ENCODE measurements around the gene THYN1.

THYN1 gene

DNA sequence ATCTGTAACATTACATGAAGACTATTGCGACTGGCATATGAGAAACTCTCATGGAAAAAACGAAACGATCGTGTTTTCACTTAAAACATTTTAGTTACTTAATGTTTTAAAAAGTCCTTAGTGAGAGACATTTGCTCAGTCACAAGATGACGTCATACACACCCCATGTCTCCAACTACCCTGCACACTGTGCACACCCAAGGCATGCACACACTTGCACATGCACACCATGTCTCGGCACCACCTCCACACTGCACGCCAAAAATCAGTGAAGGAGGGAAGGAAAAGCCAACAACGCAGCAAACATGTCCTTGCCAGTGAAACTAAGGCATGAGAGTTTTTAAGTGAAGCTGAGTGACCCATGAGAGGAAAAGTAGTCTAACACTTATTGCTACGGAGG is 47.4 kb downstream of the THYN1 start:
- Histone ChIP-seq H2AFZ (ENCODE audit: low read depth, low read length) (no peak overlapping the region), H3K9ac (ENCODE audit: low read length) (no peak overlapping the region), H3K36me3 (replicated peaks; ENCODE audit: low read depth, low read length) (peaks cover 72% of the 10 kb centered on the region), H3K4me3 (ENCODE audit: low read length) (no peak overlapping the region), H3K27me3 (ENCODE audit: low read depth, low read length) (no peaks in the 10 kb centered on the region), H3K79me2 (ENCODE audit: low read length) (peaks cover 4% of the 10 kb centered on the region), H4K20me1 (ENCODE audit: insufficient read depth, low read length) (no peaks in the 10 kb centered on the region; the same call in 1 of the 2 replicates), H3K27ac (ENCODE audit: low read length) (no peak overlapping the region), H3K4me1 (ENCODE audit: low read length) (no peaks in the 10 kb centered on the region), H3K9me3 (ENCODE audit: insufficient read depth, low read length) (no peaks in the 10 kb centered on the region), H3K4me2 (ENCODE audit: low read length) (no peak overlapping the region)
- TF ChIP-seq, protein P1, sequence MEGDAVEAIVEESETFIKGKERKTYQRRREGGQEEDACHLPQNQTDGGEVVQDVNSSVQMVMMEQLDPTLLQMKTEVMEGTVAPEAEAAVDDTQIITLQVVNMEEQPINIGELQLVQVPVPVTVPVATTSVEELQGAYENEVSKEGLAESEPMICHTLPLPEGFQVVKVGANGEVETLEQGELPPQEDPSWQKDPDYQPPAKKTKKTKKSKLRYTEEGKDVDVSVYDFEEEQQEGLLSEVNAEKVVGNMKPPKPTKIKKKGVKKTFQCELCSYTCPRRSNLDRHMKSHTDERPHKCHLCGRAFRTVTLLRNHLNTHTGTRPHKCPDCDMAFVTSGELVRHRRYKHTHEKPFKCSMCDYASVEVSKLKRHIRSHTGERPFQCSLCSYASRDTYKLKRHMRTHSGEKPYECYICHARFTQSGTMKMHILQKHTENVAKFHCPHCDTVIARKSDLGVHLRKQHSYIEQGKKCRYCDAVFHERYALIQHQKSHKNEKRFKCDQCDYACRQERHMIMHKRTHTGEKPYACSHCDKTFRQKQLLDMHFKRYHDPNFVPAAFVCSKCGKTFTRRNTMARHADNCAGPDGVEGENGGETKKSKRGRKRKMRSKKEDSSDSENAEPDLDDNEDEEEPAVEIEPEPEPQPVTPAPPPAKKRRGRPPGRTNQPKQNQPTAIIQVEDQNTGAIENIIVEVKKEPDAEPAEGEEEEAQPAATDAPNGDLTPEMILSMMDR (IDR thresholded peaks at IDR 0.05; ENCODE audit: low read depth, low read length), result no peak
- TF ChIP-seq EZH2phosphoT487 (IDR thresholded peaks at IDR 0.05; ENCODE audit: low read depth), result no peak

DNA sequence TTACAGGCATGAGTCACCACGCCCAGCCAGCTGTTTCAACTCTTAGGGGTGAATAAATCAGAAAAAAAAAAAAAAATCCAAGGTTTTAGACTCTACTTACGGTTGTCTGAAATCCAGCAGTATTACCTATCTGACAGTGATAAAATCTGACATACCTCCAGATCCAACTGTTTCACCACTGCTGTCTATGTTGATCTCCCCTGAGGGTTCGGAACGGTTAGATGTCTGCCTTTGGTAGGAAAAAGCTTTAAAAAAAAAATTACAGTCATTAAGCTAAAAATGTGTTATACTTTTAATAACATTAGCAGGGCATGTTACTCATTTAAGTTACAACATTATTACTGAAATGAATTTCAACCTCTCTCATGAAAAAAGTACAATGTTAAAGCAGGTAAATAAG is 50.5 kb downstream of the THYN1 start:
- H3K36me3 ChIP-seq (replicated peaks; ENCODE audit: low read depth, low read length), result peaks cover 74% of the 10 kb centered on the region
- H4K20me1 ChIP-seq (ENCODE audit: insufficient read depth, low read length), result no peaks in the 10 kb centered on the region; the same call in 1 of the 2 replicates
- H3K9me3 ChIP-seq (ENCODE audit: insufficient read depth, low read length), result no peaks in the 10 kb centered on the region
- no peaks in the 10 kb centered on the region for H3K27me3 ChIP-seq (ENCODE audit: low read depth, low read length)
- no peak overlapping the region for H3K4me3 ChIP-seq (ENCODE audit: low read length)
- no peak overlapping the region for H3K27ac ChIP-seq (ENCODE audit: low read length)
- H3K4me1 ChIP-seq (ENCODE audit: low read length), result no peaks in the 10 kb centered on the region
- no peak overlapping the region for H3K4me2 ChIP-seq (ENCODE audit: low read length)
- H2AFZ ChIP-seq (ENCODE audit: low read depth, low read length), result no peak overlapping the region
- TF ChIP-seq, protein P1 (IDR thresholded peaks at IDR 0.05; ENCODE audit: low read depth, low read length), result no peak
- no peak for TF ChIP-seq EZH2phosphoT487 (IDR thresholded peaks at IDR 0.05; ENCODE audit: low read depth)
- H3K79me2 ChIP-seq (ENCODE audit: low read length), result peaks cover 4% of the 10 kb centered on the region; the same call in 1 of the 2 replicates
- H3K9ac ChIP-seq (ENCODE audit: low read length), result no peak overlapping the region

DNA sequence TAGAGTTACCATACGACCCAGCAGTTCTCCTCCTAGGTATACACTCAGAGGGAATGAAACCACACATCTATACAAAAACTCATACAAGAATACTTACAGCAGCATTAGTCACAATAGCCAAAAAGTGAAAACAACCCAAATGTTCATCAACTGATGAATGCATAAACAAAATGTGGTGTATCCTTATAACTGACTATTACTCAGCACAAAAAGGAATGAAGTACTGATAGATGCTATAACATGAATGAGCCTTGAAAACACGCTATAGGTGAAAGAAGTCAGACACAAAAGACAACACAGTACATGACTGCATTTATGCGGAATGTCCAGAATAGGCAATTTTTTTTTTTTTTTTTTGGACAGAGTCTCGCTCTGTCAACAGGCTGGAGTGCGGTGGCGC is 52.5 kb downstream of the THYN1 start:
- no peaks in the 10 kb centered on the region for H3K4me1 ChIP-seq (ENCODE audit: low read length)
- peaks cover 3% of the 10 kb centered on the region; the same call in 1 of the 2 replicates for H4K20me1 ChIP-seq (ENCODE audit: insufficient read depth, low read length)
- peaks cover 4% of the 10 kb centered on the region; the same call in 1 of the 2 replicates for H3K79me2 ChIP-seq (ENCODE audit: low read length)
- no peak overlapping the region for H3K9ac ChIP-seq (ENCODE audit: low read length)
- H3K36me3 ChIP-seq (replicated peaks; ENCODE audit: low read depth, low read length), result peaks cover 70% of the 10 kb centered on the region
- no peak overlapping the region for H3K4me3 ChIP-seq (ENCODE audit: low read length)
- TF ChIP-seq, protein P1 (IDR thresholded peaks at IDR 0.05; ENCODE audit: low read depth, low read length), result no peak
- no peak for TF ChIP-seq EZH2phosphoT487 (IDR thresholded peaks at IDR 0.05; ENCODE audit: low read depth)
- no peak overlapping the region for H3K27ac ChIP-seq (ENCODE audit: low read length)
- H3K9me3 ChIP-seq (ENCODE audit: insufficient read depth, low read length), result no peaks in the 10 kb centered on the region
- no peak overlapping the region for H2AFZ ChIP-seq (ENCODE audit: low read depth, low read length)
- no peaks in the 10 kb centered on the region for H3K27me3 ChIP-seq (ENCODE audit: low read depth, low read length)
- no peak overlapping the region for H3K4me2 ChIP-seq (ENCODE audit: low read length)

DNA sequence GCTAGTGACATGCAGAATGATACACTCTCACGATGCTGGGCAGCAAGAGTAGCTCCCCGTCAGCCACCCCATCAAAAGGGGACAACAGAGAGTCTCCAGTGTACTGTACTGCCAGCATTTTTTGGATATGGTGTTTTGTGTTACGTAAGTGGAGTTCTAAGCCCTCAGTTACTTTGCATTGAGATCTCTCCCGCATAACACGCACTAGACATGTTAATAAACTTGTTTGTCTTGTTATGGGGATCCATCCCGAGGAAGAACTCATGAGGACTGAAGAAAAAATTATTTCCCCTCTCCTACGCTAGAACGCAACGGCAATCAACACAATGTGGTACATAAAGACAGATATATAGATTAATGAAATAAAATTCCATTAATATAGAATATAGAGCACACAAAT is 53.6 kb downstream of the THYN1 start:
- H3K4me3 ChIP-seq (ENCODE audit: low read length), result no peak overlapping the region
- peaks cover 69% of the 10 kb centered on the region for H3K36me3 ChIP-seq (replicated peaks; ENCODE audit: low read depth, low read length)
- H4K20me1 ChIP-seq (ENCODE audit: insufficient read depth, low read length), result peaks cover 3% of the 10 kb centered on the region; the same call in 1 of the 2 replicates
- H3K27ac ChIP-seq (ENCODE audit: low read length), result no peak overlapping the region
- H3K9ac ChIP-seq (ENCODE audit: low read length), result no peak overlapping the region
- no peak overlapping the region for H2AFZ ChIP-seq (ENCODE audit: low read depth, low read length)
- H3K9me3 ChIP-seq (ENCODE audit: insufficient read depth, low read length), result no peaks in the 10 kb centered on the region
- no peaks in the 10 kb centered on the region for H3K4me1 ChIP-seq (ENCODE audit: low read length)
- TF ChIP-seq EZH2phosphoT487 (IDR thresholded peaks at IDR 0.05; ENCODE audit: low read depth), result no peak
- TF ChIP-seq, protein P1 (IDR thresholded peaks at IDR 0.05; ENCODE audit: low read depth, low read length), result no peak
- no peak overlapping the region for H3K4me2 ChIP-seq (ENCODE audit: low read length)
- no peaks in the 10 kb centered on the region for H3K27me3 ChIP-seq (ENCODE audit: low read depth, low read length)
- H3K79me2 ChIP-seq (ENCODE audit: low read length), result peaks cover 4% of the 10 kb centered on the region; the same call in 1 of the 2 replicates
